Activated T-helper 1 cell treated with Interleukin-2 at 50 U/mL for 16 hours (primary cell): ENCODE data around the gene AUTS2.
A peak's percentile ranks its signal among the peaks of the same experiment; 100 is the strongest.

Experiments used
- DNase-seq: peaks from one replicate; pipeline ENCODE4 v3.0.0-alpha.2; 2020; ENCODE audit warnings: low read depth

The AUTS2 gene

GRCh38 chr7:70829221-70830059 is 1231.2 kb downstream of the AUTS2 start:
- DNase-seq: peak; percentile 22

- DNase-seq: no peak
Measured at GRCh38 chr7:70830060-70830395, 1231.8 kb downstream of the AUTS2 start.

GRCh38 chr7:70830426-70830825 is 1232.2 kb downstream of the AUTS2 start:
- no peak for DNase-seq

- no peak for DNase-seq
Measured at GRCh38 chr7:70833726-70834125, 1235.5 kb downstream of the AUTS2 start.

- DNase-seq: no peak
Measured at GRCh38 chr7:70834424-70834823, 1236.1 kb downstream of the AUTS2 start.

GRCh38 chr7:70835658-70836057 is 1237.4 kb downstream of the AUTS2 start:
- DNase-seq: no peak

- no peak for DNase-seq
Measured at GRCh38 chr7:70836279-70836678, 1238.0 kb downstream of the AUTS2 start.

- no peak for DNase-seq
Measured at GRCh38 chr7:70836946-70837345, 1238.7 kb downstream of the AUTS2 start.

- DNase-seq: no peak
Measured at GRCh38 chr7:70837589-70837988, 1239.3 kb downstream of the AUTS2 start.

GRCh38 chr7:70838292-70838907 is 1240.1 kb downstream of the AUTS2 start:
- DNase-seq: no peak
